Effector memory CD8-positive, alpha-beta T cell (primary cell): ENCODE results near the gene PRL.

Experiments used
- ATAC-seq: fragments of 150-1000 bp; cut with Tn5 transposase; replicated peaks from 2 replicates; pipeline ENCODE4 v1.10.0; 2021; ENCODE audit warnings: mild to moderate bottlenecking, moderate library complexity
- DNase-seq, 3 experiments: peaks; one replicate each; pipeline ENCODE4 v3.0.0; 2021
- H3K27ac Mint-ChIP-seq, 2 donors: one replicate each; pipeline ENCODE4 v1.8.0; 2022; ENCODE audit warnings: mild to moderate bottlenecking in 2 of 2, mixed read lengths in 2 of 2, moderate library complexity in 2 of 2
- H3K27me3 Mint-ChIP-seq, 2 donors: one replicate each; pipeline ENCODE4 v1.8.0; 2022; ENCODE audit warnings: mixed read lengths in 2 of 2
- H3K36me3 Mint-ChIP-seq: one replicate; pipeline ENCODE4 v1.8.0; 2022; ENCODE audit warnings: mild to moderate bottlenecking, moderate library complexity, mixed read lengths; ENCODE audit not compliant: insufficient read depth
- H3K4me1 Mint-ChIP-seq, 2 donors: one replicate each; pipeline ENCODE4 v1.8.0; 2022; ENCODE audit warnings: low read depth in 2 of 2, mixed read lengths in 2 of 2
- H3K4me3 Mint-ChIP-seq, 2 donors: one replicate each; pipeline ENCODE4 v1.8.0; 2022; ENCODE audit warnings: mild to moderate bottlenecking in 2 of 2, mixed read lengths in 2 of 2, moderate library complexity in 2 of 2
- H3K9me3 Mint-ChIP-seq, 2 donors: one replicate each; pipeline ENCODE4 v1.8.0; 2022; ENCODE audit warnings: mixed read lengths in 2 of 2
- total RNA-seq, 9 experiments: gene quantifications; one replicate each; lab custom pipeline; 2026; lab: John Stamatoyannopoulos, UW

Gene PRL
- 0 to 0.10 (median 0) reads per million in 9 experiments for total RNA-seq

DNA sequence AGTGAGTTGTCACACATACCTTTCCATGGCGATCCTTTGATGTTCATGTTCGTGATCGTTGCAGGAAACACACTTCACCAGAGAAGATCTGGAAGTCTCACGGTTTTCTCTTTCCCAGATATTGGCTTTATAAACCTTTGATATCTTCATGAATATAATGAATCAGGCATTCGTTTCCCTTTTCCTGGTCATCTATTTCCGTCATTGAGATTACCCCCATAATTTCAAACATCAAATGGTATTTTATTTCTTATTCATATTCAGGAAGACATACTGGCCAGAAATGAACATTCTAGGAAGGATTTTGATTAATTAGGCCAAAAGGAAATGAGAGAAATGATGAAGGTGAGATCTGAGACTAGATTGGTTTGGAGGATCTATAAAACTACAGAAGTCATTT is at the start of gene PRL:
PRL (minus strand) TSS at position 101 of the 400 bp plus-strand sequence; CDS start at position 47, 54 bp downstream.
- DNase-seq = no peak
- Mint-ChIP-seq H3K27ac (no peak within 1 kb of the TSS), H3K27me3 (no peaks in the 10 kb centered on the region), H3K4me3 (no peak within 1 kb of the TSS), H3K36me3 (no peaks in the 10 kb centered on the region), H3K9me3 (peaks cover 7 to 14% of the 10 kb centered on the region in 2 donors), H3K4me1 (no peaks in the 10 kb centered on the region)
- no peak for ATAC-seq

DNA sequence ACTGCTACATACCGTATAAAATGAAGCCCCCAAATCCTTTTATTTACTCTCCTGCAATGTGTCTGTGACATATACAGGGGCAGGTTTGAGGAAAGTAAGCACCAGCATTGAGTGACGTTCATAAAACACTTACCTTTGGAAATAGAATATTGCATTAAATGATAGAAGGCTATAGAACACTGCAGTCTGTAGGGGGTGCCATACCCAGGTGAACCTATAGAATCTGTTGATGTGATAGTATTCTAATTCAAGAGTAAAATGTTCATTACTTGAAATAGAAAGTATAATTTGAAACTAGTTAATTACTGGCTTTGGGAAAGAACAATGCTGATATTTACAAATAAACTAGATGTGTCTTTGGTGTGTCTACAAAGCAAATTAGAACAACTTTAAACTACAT is 47.0 kb upstream of the PRL start:
- Mint-ChIP-seq H3K4me3 (no peak overlapping the region), H3K4me1 (no peaks in the 10 kb centered on the region), H3K27me3 (no peaks in the 10 kb centered on the region), H3K9me3 (peaks cover 12 to 14% of the 10 kb centered on the region in 2 donors), H3K36me3 (no peaks in the 10 kb centered on the region), H3K27ac (no peak overlapping the region)
- ATAC-seq (no peak), DNase-seq (no peak)

DNA sequence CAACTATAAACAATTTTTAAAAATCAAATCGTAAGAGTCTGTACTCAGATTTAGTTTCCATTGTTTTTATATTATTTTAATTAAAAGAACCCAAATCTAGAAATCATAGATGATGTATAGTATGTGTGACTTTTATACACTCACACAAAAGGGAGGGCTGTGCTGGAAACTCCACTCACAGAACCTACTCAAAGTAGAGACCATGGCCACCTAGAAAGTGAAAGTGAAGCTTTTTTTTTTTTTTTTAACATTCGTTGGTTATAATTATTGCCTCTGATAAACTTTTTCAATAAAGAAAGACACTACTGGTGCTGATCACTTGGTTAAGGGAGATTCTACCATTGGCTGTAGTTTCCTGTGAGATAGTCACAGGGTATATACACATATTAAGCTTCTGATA is 37.9 kb upstream of the PRL start:
- Mint-ChIP-seq H3K4me3 (no peak overlapping the region), H3K27me3 (no peaks in the 10 kb centered on the region)
- no peak for DNase-seq

DNA sequence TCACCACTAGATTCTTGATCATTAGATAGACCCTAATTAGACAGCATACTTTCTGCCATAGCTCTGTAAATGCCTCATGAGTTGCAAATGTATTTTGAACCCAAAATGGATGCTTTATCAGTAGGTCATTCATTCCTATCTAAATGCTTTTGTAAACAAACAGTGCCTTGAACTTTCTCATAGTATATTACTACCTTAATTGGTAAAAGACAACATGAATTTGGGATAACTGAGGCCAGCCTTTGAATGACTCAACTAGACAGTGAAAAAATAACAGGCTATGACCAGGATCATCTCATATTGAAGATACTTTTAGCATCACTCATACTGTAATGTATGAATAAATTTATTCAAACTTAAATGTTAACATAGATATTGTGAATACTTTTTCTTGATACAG is 37.0 kb upstream of the PRL start:
- Mint-ChIP-seq H3K36me3 (no peaks in the 10 kb centered on the region), H3K27me3 (no peaks in the 10 kb centered on the region), H3K4me3 (no peak overlapping the region), H3K27ac (no peak overlapping the region), H3K4me1 (no peaks in the 10 kb centered on the region), H3K9me3 (peaks cover 8 to 9% of the 10 kb centered on the region in 2 donors)
- DNase-seq (no peak), ATAC-seq (no peak)

More for the DNA sequence above, 37.9 kb upstream of the PRL start:
- ATAC-seq = no peak
- Mint-ChIP-seq H3K27ac (no peak overlapping the region), H3K36me3 (no peaks in the 10 kb centered on the region), H3K9me3 (peaks cover 7 to 8% of the 10 kb centered on the region in 2 donors), H3K4me1 (no peaks in the 10 kb centered on the region)

DNA sequence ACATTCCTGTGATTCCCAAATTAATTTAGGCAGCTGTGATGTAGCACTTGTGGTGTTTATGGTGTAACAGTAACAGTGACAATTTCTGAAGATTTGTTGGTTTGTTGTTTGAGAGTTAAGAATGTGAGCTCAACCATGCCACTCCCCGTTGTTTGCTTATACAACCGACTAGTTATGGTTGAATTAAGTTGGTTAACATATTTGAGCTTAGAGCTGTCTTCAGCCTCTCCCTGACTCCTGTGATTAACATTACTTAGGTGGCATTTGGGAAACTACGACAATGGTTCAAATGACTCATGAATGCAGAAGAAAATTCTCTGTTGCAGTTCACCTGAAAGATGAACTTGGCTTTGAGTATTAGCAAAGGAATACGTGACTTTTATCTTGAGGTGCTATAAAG is 35.9 kb upstream of the PRL start:
- Mint-ChIP-seq H3K27me3 (no peaks in the 10 kb centered on the region), H3K9me3 (peaks cover 6 to 8% of the 10 kb centered on the region in 2 donors), H3K4me3 (no peak overlapping the region), H3K36me3 (no peaks in the 10 kb centered on the region), H3K4me1 (no peaks in the 10 kb centered on the region), H3K27ac (no peak overlapping the region)
- no peak for ATAC-seq
- DNase-seq = no peak

DNA sequence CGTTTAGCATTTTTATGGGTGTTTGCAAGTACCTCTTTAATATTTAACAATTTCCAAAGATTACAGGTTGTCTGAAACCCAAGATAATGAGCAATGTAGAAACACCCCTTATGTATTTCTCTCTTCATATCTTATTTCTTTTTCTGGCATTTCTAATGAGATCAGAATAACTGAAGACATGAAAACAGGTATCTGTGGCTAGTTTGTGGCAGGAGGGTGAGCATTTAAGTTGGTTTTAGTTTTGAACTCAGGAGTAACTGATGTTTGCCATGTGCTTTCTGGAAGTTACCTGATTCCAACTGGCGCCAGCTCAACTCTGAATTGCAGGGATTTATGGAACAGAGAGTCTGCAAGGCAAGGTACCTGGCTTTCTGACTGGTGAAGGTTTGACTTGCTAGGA is 35.4 kb upstream of the PRL start:
- H3K27ac Mint-ChIP-seq = no peak overlapping the region
- H3K36me3 Mint-ChIP-seq = no peaks in the 10 kb centered on the region
- H3K4me1 Mint-ChIP-seq = no peaks in the 10 kb centered on the region

DNA sequence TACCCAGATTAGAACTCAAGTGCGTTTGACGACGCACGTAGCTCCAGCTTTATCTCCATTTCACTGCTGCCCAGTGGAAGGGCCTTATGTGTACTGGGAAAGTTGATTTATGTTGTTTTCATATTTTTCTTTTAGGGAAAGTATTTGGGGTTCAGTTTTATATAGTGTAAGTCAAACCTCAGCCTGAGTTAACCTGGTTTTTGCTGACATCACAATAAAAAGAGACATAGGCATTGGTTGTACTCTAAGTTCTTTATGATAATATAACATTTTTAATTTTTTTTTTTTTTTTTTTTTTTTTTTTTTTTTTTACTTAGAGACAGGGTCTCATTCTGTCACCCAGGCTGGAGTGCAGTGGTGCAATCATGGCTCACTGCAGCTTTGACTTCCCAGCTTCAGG is 34.1 kb upstream of the PRL start:
- Mint-ChIP-seq H3K4me3 (no peak overlapping the region), H3K27ac (no peak overlapping the region), H3K27me3 (no peaks in the 10 kb centered on the region), H3K9me3 (peaks cover 5 to 8% of the 10 kb centered on the region in 2 donors), H3K36me3 (no peaks in the 10 kb centered on the region), H3K4me1 (no peaks in the 10 kb centered on the region)
- ATAC-seq = no peak
- DNase-seq = no peak

More for the DNA sequence above, 35.4 kb upstream of the PRL start:
- DNase-seq = no peak
- Mint-ChIP-seq H3K9me3 (peaks cover 5 to 8% of the 10 kb centered on the region in 2 donors), H3K4me3 (no peak overlapping the region), H3K27me3 (no peaks in the 10 kb centered on the region)
- no peak for ATAC-seq

DNA sequence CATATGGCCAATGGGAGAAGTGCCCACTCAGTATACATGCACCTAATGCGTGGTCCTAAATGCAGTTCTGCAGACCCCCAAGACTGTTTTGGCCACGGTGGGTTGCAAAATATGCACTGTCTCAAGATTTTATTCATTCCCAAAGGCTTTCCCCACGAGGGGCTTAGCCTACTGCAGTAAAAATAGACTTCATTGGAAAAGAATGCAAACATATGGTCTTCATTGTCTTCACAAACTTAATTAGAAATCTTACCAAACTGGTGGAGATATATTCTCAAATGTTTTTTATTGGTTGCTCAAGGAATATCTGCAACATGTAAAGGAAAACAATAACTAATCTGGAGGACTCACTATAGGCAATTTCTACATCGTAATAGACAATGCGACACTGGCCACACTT is 31.6 kb upstream of the PRL start:
- H3K9me3 Mint-ChIP-seq = peaks cover 5 to 8% of the 10 kb centered on the region in 2 donors
- no peak overlapping the region for H3K27ac Mint-ChIP-seq
- DNase-seq (no peak), ATAC-seq (no peak)
- no peak overlapping the region for H3K4me3 Mint-ChIP-seq
- no peaks in the 10 kb centered on the region for H3K27me3 Mint-ChIP-seq
- no peaks in the 10 kb centered on the region for H3K4me1 Mint-ChIP-seq
- H3K36me3 Mint-ChIP-seq = no peaks in the 10 kb centered on the region

DNA sequence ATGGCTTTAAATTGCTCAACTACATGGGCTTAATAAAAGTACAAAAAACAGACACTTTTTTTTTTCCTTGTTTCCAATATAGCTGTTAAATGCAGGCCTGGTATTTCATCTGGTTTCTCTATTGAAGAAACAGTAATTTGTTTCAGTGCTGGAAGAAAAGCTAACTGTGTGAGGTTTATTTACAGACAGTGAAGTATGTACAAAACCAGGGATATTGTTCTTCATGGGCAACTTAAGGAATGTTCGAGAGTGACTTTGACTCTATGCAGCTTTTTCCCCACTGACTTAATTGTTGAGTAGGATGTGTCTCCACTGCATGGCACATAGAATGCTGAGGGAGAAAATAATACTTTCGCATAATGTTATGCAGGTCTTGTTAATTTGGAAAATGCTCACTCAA is 31.0 kb upstream of the PRL start:
- Mint-ChIP-seq H3K27ac (no peak overlapping the region), H3K4me3 (no peak overlapping the region), H3K36me3 (no peaks in the 10 kb centered on the region), H3K27me3 (no peaks in the 10 kb centered on the region), H3K4me1 (no peaks in the 10 kb centered on the region), H3K9me3 (peaks cover 5 to 8% of the 10 kb centered on the region in 2 donors)
- ATAC-seq (no peak), DNase-seq (no peak)

DNA sequence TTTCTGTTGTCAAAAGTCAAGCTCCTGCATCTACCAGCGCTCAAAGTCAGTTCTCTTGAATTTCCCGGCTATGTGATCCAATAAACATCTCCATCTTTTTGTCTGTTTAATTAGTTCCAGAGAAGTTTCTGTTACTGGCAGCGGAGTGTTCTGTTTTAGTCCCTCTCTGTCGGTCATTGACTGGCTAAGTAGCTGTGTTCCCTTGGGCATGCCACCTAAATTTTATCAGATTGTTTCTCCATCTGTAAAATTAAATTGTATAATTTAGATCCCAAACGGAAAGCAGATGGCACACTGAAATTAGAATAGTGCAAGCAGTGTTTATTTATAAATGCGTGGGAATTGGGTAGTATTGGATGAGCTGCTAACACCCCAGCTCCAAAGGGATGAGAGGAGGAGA is 29.7 kb upstream of the PRL start:
- Mint-ChIP-seq H3K27me3 (no peaks in the 10 kb centered on the region), H3K9me3 (peaks cover 5 to 8% of the 10 kb centered on the region in 2 donors), H3K4me1 (no peaks in the 10 kb centered on the region), H3K4me3 (no peak overlapping the region), H3K36me3 (no peaks in the 10 kb centered on the region), H3K27ac (no peak overlapping the region)
- ATAC-seq = no peak
- DNase-seq = no peak

DNA sequence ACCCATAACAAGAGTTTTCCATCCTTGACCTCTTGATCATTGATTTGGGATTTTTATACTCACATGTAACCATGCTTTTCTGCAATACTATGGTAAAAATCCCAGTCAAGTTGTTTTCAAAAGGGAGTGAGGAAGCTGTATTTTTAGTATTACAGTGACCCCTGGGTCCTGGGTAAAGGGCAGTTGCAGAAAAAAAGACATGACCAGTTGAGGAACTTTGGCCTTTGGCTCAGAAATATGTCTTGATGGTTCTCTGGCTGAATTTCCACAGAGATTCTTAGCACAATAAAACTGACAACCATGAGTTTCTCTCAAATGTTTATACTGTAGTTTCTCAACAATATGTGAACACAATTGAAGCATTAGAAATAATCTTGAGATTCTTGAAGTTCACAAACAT is 28.6 kb upstream of the PRL start:
- H3K4me1 Mint-ChIP-seq = no peaks in the 10 kb centered on the region
- no peak for ATAC-seq
- no peak overlapping the region for H3K4me3 Mint-ChIP-seq
- H3K9me3 Mint-ChIP-seq = peaks cover 5 to 8% of the 10 kb centered on the region in 2 donors
- no peaks in the 10 kb centered on the region for H3K36me3 Mint-ChIP-seq
- no peak overlapping the region for H3K27ac Mint-ChIP-seq
- no peak for DNase-seq
- H3K27me3 Mint-ChIP-seq = no peaks in the 10 kb centered on the region

DNA sequence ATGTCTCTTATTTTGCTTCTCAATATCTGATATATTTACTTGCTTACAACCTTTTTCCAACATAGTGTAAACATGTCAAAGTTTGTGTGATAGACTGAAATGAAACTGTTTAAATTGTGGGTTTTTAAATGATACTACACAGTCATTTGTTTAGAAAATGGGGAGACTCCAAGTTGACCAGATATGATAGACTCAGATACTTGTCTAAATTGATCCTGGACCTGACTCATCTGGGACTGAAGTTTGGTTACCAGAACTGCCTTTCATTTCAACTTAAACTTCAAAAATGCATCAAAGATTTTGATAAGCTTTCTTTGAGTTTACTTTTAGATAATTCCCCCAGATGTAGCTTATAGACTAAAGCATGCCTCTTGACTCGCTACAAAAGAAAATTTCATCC is 27.0 kb upstream of the PRL start:
- no peak for ATAC-seq
- H3K4me1 Mint-ChIP-seq = no peaks in the 10 kb centered on the region

DNA sequence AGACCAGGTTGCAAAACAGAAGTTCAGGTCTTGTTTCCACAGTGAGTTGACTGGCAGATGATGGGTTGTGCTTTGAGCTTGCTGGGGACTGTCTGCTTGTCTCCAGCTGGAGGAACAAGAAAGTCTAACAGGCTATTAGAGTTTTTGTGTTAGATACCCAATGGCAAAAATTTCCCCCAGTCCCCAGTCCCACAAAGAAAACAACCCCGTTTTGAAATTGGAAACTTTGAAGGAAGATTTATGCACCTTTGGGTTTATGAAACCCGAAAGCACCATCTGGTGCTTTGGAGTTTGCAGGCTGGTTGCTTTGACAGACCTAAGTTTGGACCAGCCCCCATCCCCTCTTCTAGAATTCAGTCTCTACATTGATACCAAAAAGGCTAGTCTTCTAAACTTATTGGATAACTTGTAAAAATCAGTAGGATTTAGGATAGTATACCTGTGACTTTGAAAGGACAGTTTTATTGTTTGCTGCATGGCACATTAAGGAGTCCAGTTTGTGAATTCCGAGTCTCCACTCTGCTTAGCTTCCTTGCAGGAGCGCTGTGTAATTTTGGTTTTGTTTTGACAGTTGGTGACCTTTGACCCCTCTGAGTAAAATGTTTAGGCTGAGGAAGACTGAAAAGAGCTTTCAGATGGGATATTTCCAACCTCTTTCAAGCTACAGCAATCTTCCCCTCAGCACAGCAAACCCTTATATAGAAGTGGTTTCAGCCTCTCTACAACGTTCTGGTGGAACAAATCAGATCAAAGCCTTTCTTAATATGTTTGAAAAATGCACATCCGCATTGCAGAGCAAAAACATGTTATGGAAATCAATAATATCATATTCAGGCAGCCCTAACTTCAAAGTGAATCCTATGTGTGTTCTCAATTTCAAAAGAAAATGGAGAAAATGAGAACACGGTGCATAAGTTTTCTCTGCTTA is 25.5 kb upstream of the PRL start:
- Mint-ChIP-seq H3K27me3 (no peaks in the 10 kb centered on the region), H3K9me3 (no peaks in the 10 kb centered on the region), H3K27ac (no peak overlapping the region), H3K4me3 (no peak overlapping the region), H3K36me3 (no peaks in the 10 kb centered on the region), H3K4me1 (no peaks in the 10 kb centered on the region)
- no peak for DNase-seq
- no peak for ATAC-seq

More for the DNA sequence above, 27.0 kb upstream of the PRL start:
- Mint-ChIP-seq H3K27me3 (no peaks in the 10 kb centered on the region), H3K9me3 (no peaks in the 10 kb centered on the region), H3K27ac (no peak overlapping the region), H3K36me3 (no peaks in the 10 kb centered on the region), H3K4me3 (no peak overlapping the region)
- DNase-seq = no peak

DNA sequence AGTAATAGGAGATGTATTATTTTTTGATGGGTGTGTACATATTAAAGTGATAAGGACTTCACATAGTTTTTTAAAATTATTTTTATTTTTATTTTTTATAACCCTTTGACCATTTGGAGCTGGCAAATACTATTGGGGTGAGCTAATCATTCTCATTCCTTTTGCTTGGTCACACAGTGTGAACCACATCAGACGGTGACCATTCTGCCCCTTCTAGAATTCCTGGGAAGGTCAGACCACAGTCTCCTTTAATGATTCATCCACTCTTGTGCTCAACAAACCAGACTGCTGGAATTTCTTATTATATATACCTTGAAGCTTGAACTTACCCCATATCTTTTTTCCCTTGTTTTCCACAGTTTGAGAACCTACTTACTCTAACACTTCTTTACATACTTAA is 23.9 kb upstream of the PRL start:
- DNase-seq = no peak
- Mint-ChIP-seq H3K36me3 (no peaks in the 10 kb centered on the region), H3K27ac (no peak overlapping the region), H3K4me3 (no peak overlapping the region), H3K9me3 (no peaks in the 10 kb centered on the region), H3K4me1 (no peaks in the 10 kb centered on the region), H3K27me3 (no peaks in the 10 kb centered on the region)
- no peak for ATAC-seq
